HG03103 (cell line): ENCODE results near the gene BST2.

Source experiments
- ATAC-seq: cut with Tn5 transposase; IDR thresholded peaks from one replicate; pipeline ENCODE4 v1.9.1; 2021; ENCODE audit warnings: low read depth; ENCODE audit not compliant: unreplicated experiment

Gene BST2

GRCh38 chr19:17419621-17420474 lies 14.4 kb upstream of the BST2 start, which contains the start of gene MVB12A:
Gene MVB12A, plus strand, starts transcription at chr19:17420047. Its CDS starts 89 bp downstream, at chr19:17420136.
- peak; percentile 75 for ATAC-seq

- no peak for ATAC-seq
Measured at GRCh38 chr19:17419154-17419620, 13.8 kb upstream of the BST2 start.

- no peak for ATAC-seq
Measured at GRCh38 chr19:17418710-17419109, 13.3 kb upstream of the BST2 start.

GRCh38 chr19:17415121-17415520 lies 9.7 kb upstream of the BST2 start:
- no peak for ATAC-seq

GRCh38 chr19:17414097-17414496 lies 8.7 kb upstream of the BST2 start:
- ATAC-seq, result no peak

- no peak for ATAC-seq
Measured at GRCh38 chr19:17411801-17412200, 6.4 kb upstream of the BST2 start.

- no peak for ATAC-seq
Measured at GRCh38 chr19:17409990-17410389, 4.6 kb upstream of the BST2 start.

GRCh38 chr19:17406887-17407196 lies 1.4 kb upstream of the BST2 start:
- ATAC-seq, result no peak

GRCh38 chr19:17406046-17406886 lies 836 bp upstream of the BST2 start:
- ATAC-seq, result no peak

- ATAC-seq, result peak; percentile 19
Measured at GRCh38 chr19:17404621-17405249, 695 bp downstream of the BST2 start.

- no peak for ATAC-seq
Measured at GRCh38 chr19:17404015-17404414, 1.4 kb downstream of the BST2 start.

- no peak for ATAC-seq
Measured at GRCh38 chr19:17402982-17403855, 2.2 kb downstream of the BST2 start.

GRCh38 chr19:17401628-17402027 lies 3.8 kb downstream of the BST2 start:
- no peak for ATAC-seq

GRCh38 chr19:17398902-17399527 lies 6.4 kb downstream of the BST2 start:
- ATAC-seq, result no peak

- ATAC-seq, result no peak
Measured at GRCh38 chr19:17394891-17395415, 10.5 kb downstream of the BST2 start.

- ATAC-seq, result no peak
Measured at GRCh38 chr19:17393914-17394313, 11.5 kb downstream of the BST2 start, which contains the start of gene CCDC194. Gene CCDC194, minus strand, starts transcription at chr19:17394196. Its CDS starts 38 bp downstream, at chr19:17394158.

GRCh38 chr19:17393002-17393401 lies 12.4 kb downstream of the BST2 start:
- no peak for ATAC-seq

- no peak for ATAC-seq
Measured at GRCh38 chr19:17391371-17392151, 13.9 kb downstream of the BST2 start.
